OCI-LY7 (cell line): ENCODE measurements around the gene SAC3D1.

Source experiments
- EZH2phosphoT487 ChIP-seq: fragments of 200-600 bp; sonication (generic); IDR thresholded peaks from 2 replicates; pipeline ENCODE4 v1.6.1; 2018; ENCODE audit warnings: low read depth, borderline replicate concordance, mild to moderate bottlenecking, mixed run types, antibody characterized with exemption, low read length, moderate library complexity, mixed read lengths
- TF ChIP-seq, protein P1 (sequence below): fragments of 200-600 bp; sonication (generic); conservative IDR thresholded peaks from 2 replicates; pipeline ENCODE4 v1.5.1; 2014; ENCODE audit warnings: mild to moderate bottlenecking, antibody characterized with exemption, low read length, moderate library complexity, mixed read lengths

DNA sequence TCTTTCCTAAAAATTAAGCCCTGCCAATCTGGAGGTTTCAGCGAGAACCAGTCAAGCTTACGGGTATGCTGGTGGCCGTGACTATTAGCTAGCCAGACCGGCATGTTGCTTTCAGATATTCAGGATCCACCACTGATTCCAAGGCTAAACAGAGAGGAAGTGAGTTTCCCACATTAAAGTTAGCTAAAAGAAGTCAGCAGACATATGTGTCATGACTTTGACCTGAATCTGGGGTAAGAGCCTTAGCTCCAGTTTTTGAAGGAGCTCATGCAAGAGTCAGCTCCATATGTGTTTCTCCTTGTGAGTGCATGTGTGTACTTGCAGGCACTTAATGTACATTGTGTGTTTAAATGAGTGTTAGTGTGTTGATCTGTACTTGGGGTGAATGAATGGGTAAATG is 44.4 kb downstream of the SAC3D1 start:
- TF ChIP-seq, protein P1, sequence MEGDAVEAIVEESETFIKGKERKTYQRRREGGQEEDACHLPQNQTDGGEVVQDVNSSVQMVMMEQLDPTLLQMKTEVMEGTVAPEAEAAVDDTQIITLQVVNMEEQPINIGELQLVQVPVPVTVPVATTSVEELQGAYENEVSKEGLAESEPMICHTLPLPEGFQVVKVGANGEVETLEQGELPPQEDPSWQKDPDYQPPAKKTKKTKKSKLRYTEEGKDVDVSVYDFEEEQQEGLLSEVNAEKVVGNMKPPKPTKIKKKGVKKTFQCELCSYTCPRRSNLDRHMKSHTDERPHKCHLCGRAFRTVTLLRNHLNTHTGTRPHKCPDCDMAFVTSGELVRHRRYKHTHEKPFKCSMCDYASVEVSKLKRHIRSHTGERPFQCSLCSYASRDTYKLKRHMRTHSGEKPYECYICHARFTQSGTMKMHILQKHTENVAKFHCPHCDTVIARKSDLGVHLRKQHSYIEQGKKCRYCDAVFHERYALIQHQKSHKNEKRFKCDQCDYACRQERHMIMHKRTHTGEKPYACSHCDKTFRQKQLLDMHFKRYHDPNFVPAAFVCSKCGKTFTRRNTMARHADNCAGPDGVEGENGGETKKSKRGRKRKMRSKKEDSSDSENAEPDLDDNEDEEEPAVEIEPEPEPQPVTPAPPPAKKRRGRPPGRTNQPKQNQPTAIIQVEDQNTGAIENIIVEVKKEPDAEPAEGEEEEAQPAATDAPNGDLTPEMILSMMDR: no peak
- no peak for TF ChIP-seq EZH2phosphoT487
